Endothelial cell of umbilical vein (primary cell): ENCODE results near the gene FAM222B. TPM values are rescaled to one million over a fixed set of nuclear protein-coding genes. Genes with fewer than 3 reads are reported as not detected.
A peak's percentile ranks its signal among the peaks of the same experiment; 100 is the strongest.

Source experiments
- BruUV-seq: library from RNA; stranded (reverse); fragments of 400-500 nt; replicated peaks from 2 replicates; lab custom pipeline; 2021; lab: Mats Ljungman, UMichigan
- CTCF ChIA-PET: fragments of 300-600, 350-600 bp; sonication (Branson Sonifier 250); formaldehyde crosslinking; loops from one replicate; lab custom pipeline; 2021; ENCODE audit warnings: antibody characterized with exemption, inconsistent platforms; lab: Charles Lee
- POLR2A ChIA-PET: fragments of 300-600, 350-600 bp; sonication (Branson Sonifier 250); formaldehyde crosslinking; loops from one replicate; lab custom pipeline; 2021; ENCODE audit warnings: antibody characterized with exemption, inconsistent platforms; lab: Charles Lee
- DNase-seq: peaks from one replicate; pipeline ENCODE4 v3.0.0-alpha.2; 2011; ENCODE audit warnings: low read depth, low spot score
- FAIRE-seq: peaks from 2 replicates; lab custom pipeline; 2011; peaks lifted over from hg19 to GRCh38; lab: Jason Lieb, UNC
- H2AFZ ChIP-seq: 2 replicates; pipeline ENCODE4 v1.6.0; 2012; ENCODE audit warnings: low read depth, low read length, control low read depth, inconsistent platforms
- H3K27ac ChIP-seq: 2 replicates; pipeline ENCODE4 v1.5.1; 2011; ENCODE audit warnings: low read depth, mild to moderate bottlenecking, control low read depth, low read length, moderate library complexity; ENCODE audit not compliant: insufficient read depth
- H3K27me3 ChIP-seq, 2 experiments: 2 replicates each; pipeline versions ENCODE4 v1.6.0 to v1.6.1; 2011; ENCODE audit warnings: low read length in 2 of 2, mixed read lengths in 1 of 2; ENCODE audit not compliant: control insufficient read depth in 2 of 2, insufficient read depth in 2 of 2
- H3K36me3 ChIP-seq, 2 experiments: 2 replicates in 1 of 2; 3 replicates in 1 of 2; pipeline ENCODE4 v1.5.1; 2011; ENCODE audit warnings: low read length in 2 of 2, mild to moderate bottlenecking in 1 of 2, moderate library complexity in 1 of 2; ENCODE audit not compliant: control insufficient read depth in 2 of 2, insufficient read depth in 2 of 2; ENCODE audit errors: extremely low read depth in 1 of 2
- H3K4me1 ChIP-seq: 3 replicates; pipeline ENCODE4 v1.5.1; 2011; ENCODE audit warnings: mild to moderate bottlenecking, low read length; ENCODE audit not compliant: control insufficient read depth, insufficient read depth; ENCODE audit errors: extremely low read depth
- H3K4me2 ChIP-seq: 2 replicates; pipeline ENCODE4 v1.6.1; 2011; ENCODE audit warnings: low read length, control low read depth, mixed read lengths; ENCODE audit not compliant: insufficient read depth
- H3K4me3 ChIP-seq, 3 experiments: fragments of 200-600 bp in 1 of 3; sonication (generic), shearing (Covaris generic) in 1 of 3; replicated peaks in 1 of 3; 2 replicates each; pipeline ENCODE4 v1.5.1; 2011 to 2016; ENCODE audit warnings: control low read depth in 3 of 3, low read length in 3 of 3, mild to moderate bottlenecking in 2 of 3, inconsistent platforms in 1 of 3, low read depth in 1 of 3, moderate library complexity in 1 of 3; ENCODE audit not compliant: insufficient read depth in 1 of 3
- H3K79me2 ChIP-seq: 2 replicates; pipeline ENCODE4 v1.6.0; 2012; ENCODE audit warnings: low read length, inconsistent platforms; ENCODE audit not compliant: control insufficient read depth, insufficient read depth
- H3K9ac ChIP-seq: replicated peaks from 2 replicates; pipeline ENCODE3; 2011; ENCODE audit warnings: low read length, control low read depth; ENCODE audit not compliant: insufficient read depth; ENCODE audit errors: extremely low read depth
- H3K9me1 ChIP-seq: replicated peaks from 3 replicates; pipeline ENCODE4 v1.6.0; 2011; ENCODE audit warnings: mild to moderate bottlenecking, low read length; ENCODE audit not compliant: control insufficient read depth, insufficient read depth; ENCODE audit errors: extremely low read depth
- H3K9me3 ChIP-seq: replicated peaks from 2 replicates; pipeline ENCODE4 v1.5.1; 2012; ENCODE audit warnings: low read length, inconsistent platforms; ENCODE audit not compliant: control insufficient read depth, insufficient read depth
- H4K20me1 ChIP-seq: replicated peaks from 2 replicates; pipeline ENCODE3; 2011; ENCODE audit warnings: mild to moderate bottlenecking, low read length; ENCODE audit not compliant: control insufficient read depth, insufficient read depth; ENCODE audit errors: extremely low read depth
- EZH2 ChIP-seq: IDR thresholded peaks from 2 replicates; pipeline ENCODE4 v1.6.1; 2012; ENCODE audit warnings: borderline replicate concordance, low read depth, mild to moderate bottlenecking, moderate library complexity, low read length, inconsistent platforms; ENCODE audit not compliant: severe bottlenecking
- FOS ChIP-seq: IDR thresholded peaks from 2 replicates; pipeline ENCODE4 v1.6.1; 2011; ENCODE audit warnings: mild to moderate bottlenecking, low read length, moderate library complexity, borderline replicate concordance; ENCODE audit not compliant: insufficient read depth
- GATA2 ChIP-seq: IDR thresholded peaks from 2 replicates; pipeline ENCODE4 v1.7.0; 2011; ENCODE audit warnings: low read depth, mild to moderate bottlenecking, moderate library complexity, mixed read lengths, low read length; ENCODE audit not compliant: insufficient read length, insufficient read depth
- JUN ChIP-seq: IDR thresholded peaks from 2 replicates; pipeline ENCODE4 v1.6.1; 2011; ENCODE audit warnings: borderline replicate concordance, low read depth; ENCODE audit not compliant: insufficient read length, insufficient read depth
- MYC ChIP-seq: IDR thresholded peaks from one replicate; pipeline ENCODE4 v1.6.1; 2011; ENCODE audit warnings: mild to moderate bottlenecking, low read depth, low read length
- POLR2A ChIP-seq: IDR thresholded peaks from 2 replicates; pipeline ENCODE4 v1.6.1; 2012; ENCODE audit warnings: low read depth, mild to moderate bottlenecking, control low read depth, low read length
- dilution Hi-C: fragments of 300-500 bp; cut with MboI; formaldehyde crosslinking; loops from one replicate; pipeline ENCODE4 v1.15.0; 2019; ENCODE audit warnings: low sequenced_read_pairs; ENCODE audit not compliant: extremely low pct_ligation_motif_present
- intact Hi-C: fragments of 100-400 bp; cut with micrococcal nuclease; formaldehyde crosslinking; loops from one replicate; pipeline ENCODE4 v1.10.0; 2022
- polyA plus RNA-seq, 4 experiments: library from polyadenylated mRNA; depleted of rRNA in 3 of 4; stranded (reverse) in 3 of 4; unstranded in 1 of 4; fragments of >200 nt; gene quantifications; 2 replicates each; pipeline versions ENCODE4 v1.2.1 to v1.2.3, GENCODE V29; 2011 to 2012; ENCODE audit warnings: missing spikeins in 1 of 4
- total RNA-seq: library from RNA; stranded (reverse); gene quantifications from 2 replicates; pipeline ENCODE4 v1.2.3, GENCODE V29; 2021
- TF ChIP-seq, protein P1 (sequence below), 2 donors: IDR thresholded peaks; 1 replicate in 1 of 2; 2 replicates in 1 of 2; pipeline ENCODE4 v1.5.1; 2011; ENCODE audit warnings: low read length in 2 of 2, mild to moderate bottlenecking in 2 of 2, moderate library complexity in 2 of 2, control low read depth in 1 of 2, inconsistent platforms in 1 of 2, low read depth in 1 of 2; ENCODE audit not compliant: insufficient read depth in 1 of 2; ENCODE audit errors: extremely low read depth in 1 of 2
- TF ChIP-seq, protein P2 (sequence below): IDR thresholded peaks from 2 replicates; pipeline ENCODE4 v1.6.1; 2011; ENCODE audit not compliant: insufficient read depth, insufficient read length

FAM222B gene
- total and polyA plus RNA-seq, 2 donors (not counting 3 experiments of a cell fraction or from before 2014, with no cell fraction given) = 21.1 to 30.6 TPM

DNA sequence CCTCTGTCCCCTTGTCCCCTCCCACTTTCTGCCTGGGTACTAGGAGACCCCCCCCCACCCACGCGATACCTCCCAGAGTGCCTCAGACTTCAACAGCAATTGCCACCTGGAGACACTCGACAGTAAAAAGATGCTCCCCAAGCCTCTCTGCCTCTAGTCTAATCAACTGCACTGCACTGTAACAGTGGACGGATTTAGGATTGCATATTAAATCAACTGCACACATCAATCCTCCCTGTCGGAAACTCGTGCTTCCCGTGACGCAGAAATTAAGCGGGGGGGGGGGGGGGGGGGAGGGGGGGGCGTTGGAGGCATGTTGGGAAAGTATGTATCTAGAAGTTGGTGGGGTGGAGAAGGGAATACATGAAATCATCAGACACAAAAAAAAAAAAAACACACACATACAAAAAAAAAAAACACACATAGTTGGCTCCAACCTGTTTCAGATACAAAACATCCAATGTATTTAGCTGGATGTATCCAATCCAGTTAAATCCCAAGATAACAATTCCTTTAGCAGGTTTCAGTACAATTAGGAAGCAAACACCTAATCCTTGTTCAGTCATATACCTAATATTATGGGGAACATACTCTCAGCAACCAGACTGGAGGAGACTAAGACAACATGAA lies 29.7 kb downstream of the FAM222B start:
- H4K20me1 ChIP-seq = no peaks in the 10 kb centered on the region
- TF ChIP-seq MYC (no peak), JUN (no peak), EZH2 (no peak), FOS (no peak), POLR2A (peak; percentile 43), GATA2 (no peak)
- TF ChIP-seq, protein P1, sequence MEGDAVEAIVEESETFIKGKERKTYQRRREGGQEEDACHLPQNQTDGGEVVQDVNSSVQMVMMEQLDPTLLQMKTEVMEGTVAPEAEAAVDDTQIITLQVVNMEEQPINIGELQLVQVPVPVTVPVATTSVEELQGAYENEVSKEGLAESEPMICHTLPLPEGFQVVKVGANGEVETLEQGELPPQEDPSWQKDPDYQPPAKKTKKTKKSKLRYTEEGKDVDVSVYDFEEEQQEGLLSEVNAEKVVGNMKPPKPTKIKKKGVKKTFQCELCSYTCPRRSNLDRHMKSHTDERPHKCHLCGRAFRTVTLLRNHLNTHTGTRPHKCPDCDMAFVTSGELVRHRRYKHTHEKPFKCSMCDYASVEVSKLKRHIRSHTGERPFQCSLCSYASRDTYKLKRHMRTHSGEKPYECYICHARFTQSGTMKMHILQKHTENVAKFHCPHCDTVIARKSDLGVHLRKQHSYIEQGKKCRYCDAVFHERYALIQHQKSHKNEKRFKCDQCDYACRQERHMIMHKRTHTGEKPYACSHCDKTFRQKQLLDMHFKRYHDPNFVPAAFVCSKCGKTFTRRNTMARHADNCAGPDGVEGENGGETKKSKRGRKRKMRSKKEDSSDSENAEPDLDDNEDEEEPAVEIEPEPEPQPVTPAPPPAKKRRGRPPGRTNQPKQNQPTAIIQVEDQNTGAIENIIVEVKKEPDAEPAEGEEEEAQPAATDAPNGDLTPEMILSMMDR (IDR thresholded peaks at IDR 0.05; ENCODE audit: extremely low read depth in 1 of 2, insufficient read depth in 1 of 2, low read depth in 1 of 2, low read length in 2 of 2) = no peak
- TF ChIP-seq, protein P2, sequence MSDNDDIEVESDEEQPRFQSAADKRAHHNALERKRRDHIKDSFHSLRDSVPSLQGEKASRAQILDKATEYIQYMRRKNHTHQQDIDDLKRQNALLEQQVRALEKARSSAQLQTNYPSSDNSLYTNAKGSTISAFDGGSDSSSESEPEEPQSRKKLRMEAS = no peak
- peak overlapping the region; percentile 95 for H3K27ac ChIP-seq
- intact Hi-C loops (loop anchor here (1.0 to 5.0 kb wide), 3 partner anchors 29 to 96 kb away; partner anchors contain the start of genes FAM222B, RAB34 and RPL23A), dilution Hi-C loops (no loop called here)
- H3K9me1 ChIP-seq = no peaks in the 10 kb centered on the region
- H3K36me3 ChIP-seq = no peaks in the 10 kb centered on the region
- peaks cover 55% of the 10 kb centered on the region for H3K79me2 ChIP-seq
- peak overlapping the region; percentile 36 to 95 (median 44) for H3K4me3 ChIP-seq
- H3K4me1 ChIP-seq = peaks cover 38% of the 10 kb centered on the region
- H3K4me2 ChIP-seq = peak overlapping the region; percentile 60
- ChIA-PET POLR2A (interaction anchor here (0.7 to 0.8 kb wide), 4 partner anchors 11 to 93 kb away, joined by 3 to 15 read pairs (median 8); no protein-coding TSS in a partner anchor), CTCF (interaction anchor here (1.0 to 3.1 kb wide), 4 partner anchors 11 to 51 kb away, joined by 3 to 20 read pairs (median 8); no protein-coding TSS in a partner anchor)
- no peaks in the 10 kb centered on the region for H3K9me3 ChIP-seq
- H3K9ac ChIP-seq = peak overlapping the region; percentile 90
- no peaks in the 10 kb centered on the region for H3K27me3 ChIP-seq
- H2AFZ ChIP-seq = no peak overlapping the region
- FAIRE-seq (no peak), DNase-seq (peak; percentile 70)
- BruUV-seq = no TSS peak
